Cardiac fibroblast (primary cell): ENCODE results near the gene HS6ST3.

ENCODE experiments used
- DNase-seq, 2 donors: peaks; one replicate each; pipeline versions ENCODE4 v3.0.0 to v3.0.0-alpha.2; 2010; ENCODE audit warnings: low read depth in 2 of 2
- H3K4me3 ChIP-seq, 2 donors: replicated peaks in 1 of 2; 1 replicate in 1 of 2; 2 replicates in 1 of 2; pipeline ENCODE4 v1.5.1; 2011; ENCODE audit warnings: low read depth in 2 of 2, low read length in 2 of 2, mild to moderate bottlenecking in 2 of 2, moderate library complexity in 1 of 2
- CTCF ChIP-seq: IDR thresholded peaks from one replicate; pipeline ENCODE4 v1.5.1; 2011; ENCODE audit warnings: low read depth, mild to moderate bottlenecking, low read length, inconsistent platforms

The HS6ST3 gene

GRCh38 chr13:96342286-96342685 is 252.4 kb downstream of the HS6ST3 start:
- no peak overlapping the region for H3K4me3 ChIP-seq
- TF ChIP-seq CTCF = no peak
- no peak for DNase-seq

GRCh38 chr13:96342852-96343465 is 253.1 kb downstream of the HS6ST3 start:
- H3K4me3 ChIP-seq = no peak overlapping the region
- DNase-seq = no peak
- no peak for TF ChIP-seq CTCF

GRCh38 chr13:96346921-96347320 is 257.0 kb downstream of the HS6ST3 start:
- no peak for DNase-seq
- no peak overlapping the region for H3K4me3 ChIP-seq
- no peak for TF ChIP-seq CTCF

GRCh38 chr13:96373597-96373996 is 283.7 kb downstream of the HS6ST3 start:
- H3K4me3 ChIP-seq = no peak overlapping the region
- TF ChIP-seq CTCF = no peak
- DNase-seq = no peak

- DNase-seq = no peak
- H3K4me3 ChIP-seq = no peak overlapping the region
- no peak for TF ChIP-seq CTCF
Measured at GRCh38 chr13:96377835-96378234, 287.9 kb downstream of the HS6ST3 start.

GRCh38 chr13:96379967-96380366 is 290.1 kb downstream of the HS6ST3 start:
- DNase-seq = no peak
- no peak for TF ChIP-seq CTCF
- no peak overlapping the region for H3K4me3 ChIP-seq

- no peak for TF ChIP-seq CTCF
- DNase-seq = no peak
- H3K4me3 ChIP-seq = no peak overlapping the region
Measured at GRCh38 chr13:96381681-96382080, 291.8 kb downstream of the HS6ST3 start.
